DMS153 treated with DMSO at 0.1 percent for 48 hours (cell line): ENCODE results near the gene POTEB3.
"Not testable (repeated sequence)": the region's sequence is repeated elsewhere in the genome, so short reads cannot be mapped to it uniquely, and the experiment has no call there.

Source experiments
- DNase-seq: peaks from one replicate; lab custom pipeline; 2025; ENCODE audit not compliant: unreplicated experiment; lab: John Stamatoyannopoulos, UW

POTEB3 gene

DNA sequence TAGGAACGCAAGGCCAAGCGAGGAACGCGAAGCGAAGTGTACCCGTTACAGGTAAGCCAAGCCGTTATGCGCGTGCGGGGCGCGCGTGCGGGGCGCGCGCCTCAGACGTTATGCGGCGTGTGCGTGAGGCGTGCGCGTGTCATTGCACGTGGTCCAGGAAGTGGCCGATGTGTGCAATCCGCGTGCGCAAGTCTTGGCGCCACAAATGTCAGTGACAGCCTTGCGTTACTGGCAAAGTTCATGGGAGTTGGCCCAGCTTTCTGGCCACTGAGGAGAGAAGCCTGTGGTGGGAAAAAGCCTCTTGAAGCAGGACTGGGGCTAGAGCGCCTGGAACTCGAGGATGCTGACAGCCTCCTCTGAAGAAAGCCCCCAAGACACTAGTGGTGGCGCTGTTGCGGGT lies at the start of gene POTEB3:
Gene POTEB3 (minus strand): TSS at position 101 of the 400 bp plus-strand sequence. CDS start 488 bp downstream, outside the sequence.
- not testable (repeated sequence) for DNase-seq

DNA sequence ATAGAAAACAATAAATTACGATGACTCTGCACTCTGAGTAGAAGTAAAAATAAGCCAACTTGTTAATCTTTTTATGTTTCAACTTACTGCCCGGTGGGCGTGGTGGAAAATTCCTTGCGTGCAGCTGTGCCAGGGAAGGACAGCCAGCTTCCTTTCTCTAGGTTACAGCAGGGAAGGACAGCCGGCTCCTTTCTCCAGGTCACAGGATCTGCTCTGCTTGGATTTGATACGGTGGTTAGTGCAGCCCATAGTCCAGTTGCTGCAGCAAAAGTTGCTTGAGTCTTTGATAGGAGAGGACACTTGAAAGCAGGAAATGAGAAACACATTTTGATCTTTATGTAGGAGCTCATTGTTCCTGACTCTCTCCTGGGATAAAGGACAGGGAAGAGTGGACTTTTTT lies 13.4 kb upstream of the POTEB3 start:
- not testable (repeated sequence) for DNase-seq

DNA sequence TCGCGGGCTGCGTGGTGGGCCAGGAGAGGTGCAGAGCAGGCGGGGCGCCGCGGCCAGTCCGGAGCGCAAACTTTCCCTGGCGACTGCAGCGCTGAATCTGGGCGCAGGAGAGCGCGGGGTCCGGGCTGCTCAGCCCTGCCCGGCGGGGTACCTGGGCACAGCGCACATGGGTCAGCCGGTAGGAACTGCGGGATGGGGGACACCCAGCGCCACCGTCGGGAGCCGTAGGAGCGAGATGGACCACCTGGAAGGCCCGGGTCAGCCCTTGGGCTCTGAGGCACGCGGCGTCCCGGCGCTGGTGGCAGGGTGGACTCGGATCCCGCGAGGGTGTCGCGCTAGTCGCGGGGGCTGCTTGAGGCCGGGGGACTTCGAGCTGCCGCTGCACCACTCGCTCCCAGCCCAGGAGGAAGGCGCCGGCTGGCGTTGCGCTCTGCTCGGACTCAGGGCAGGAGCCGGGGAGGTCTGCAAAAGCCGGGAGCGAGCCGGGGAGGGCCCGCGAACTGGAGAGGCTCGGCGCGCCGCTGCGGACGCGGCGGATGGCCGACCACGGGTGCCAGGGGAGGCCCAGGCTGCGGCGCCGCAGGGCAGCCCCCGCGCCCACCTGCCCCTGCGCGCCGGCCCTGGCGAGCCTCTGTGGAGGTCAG lies 11.7 kb upstream of the POTEB3 start:
- not testable (repeated sequence) for DNase-seq

DNA sequence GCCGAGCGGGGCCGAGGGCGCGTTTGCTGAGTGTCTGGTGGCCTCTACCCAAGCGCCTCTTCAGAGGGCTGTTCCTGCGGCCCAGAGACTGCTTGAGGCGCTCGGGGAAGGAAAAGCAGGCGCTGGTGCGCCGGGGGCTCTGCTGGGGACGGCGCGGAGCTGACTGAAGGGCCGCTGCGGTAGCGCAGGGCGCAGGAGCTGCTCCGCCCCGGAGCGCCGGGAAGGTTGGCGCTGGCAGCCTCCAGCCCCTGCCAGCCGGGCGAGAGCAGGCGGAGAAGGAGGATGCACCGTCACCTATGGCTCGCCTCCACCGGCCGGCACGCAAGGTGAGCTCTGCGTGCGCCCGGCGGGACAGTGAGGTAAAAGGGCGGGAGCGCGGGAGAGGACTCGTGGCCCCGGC lies 11.2 kb upstream of the POTEB3 start:
- DNase-seq, result not testable (repeated sequence)

DNA sequence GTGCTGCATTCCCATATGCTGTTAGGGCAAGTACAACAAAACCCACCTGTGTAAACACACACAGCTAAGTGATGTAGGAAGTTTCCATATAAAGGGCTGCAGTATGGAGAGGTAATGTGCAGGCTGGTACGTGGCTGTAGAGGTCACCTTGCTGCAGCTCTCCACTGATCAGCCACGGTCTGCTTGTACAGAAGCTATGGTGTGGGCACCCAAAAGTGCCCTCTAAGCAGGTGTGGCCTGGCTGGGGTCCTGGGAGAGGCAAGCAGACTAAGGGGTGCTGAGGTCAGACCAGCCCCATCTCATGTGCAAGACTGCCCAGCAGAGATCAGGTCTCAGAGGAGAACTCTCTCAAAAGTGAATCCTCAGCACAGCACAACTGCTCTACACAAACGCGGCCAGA lies 32.9 kb downstream of the POTEB3 start:
- DNase-seq, result not testable (repeated sequence)

DNA sequence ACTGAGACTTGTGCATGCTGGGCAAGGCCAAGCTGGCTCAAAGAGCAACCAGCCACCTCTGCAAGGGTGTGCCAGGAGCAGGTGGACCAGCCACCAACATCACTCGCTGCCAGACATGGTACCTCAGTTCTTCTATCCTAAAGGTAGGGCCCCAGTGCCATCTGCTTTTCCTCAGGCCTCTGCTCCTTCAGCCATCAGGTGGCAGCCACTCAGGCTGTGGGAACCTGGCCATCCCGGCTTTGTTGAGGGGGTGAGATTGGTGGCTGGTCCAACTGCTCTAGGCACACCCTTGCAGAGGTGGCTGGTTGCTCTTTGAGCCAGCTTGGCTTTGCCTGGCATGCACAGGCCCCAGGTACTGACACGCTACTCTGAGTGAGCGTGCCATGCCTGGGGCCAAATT lies 38.8 kb downstream of the POTEB3 start:
- not testable (repeated sequence) for DNase-seq

DNA sequence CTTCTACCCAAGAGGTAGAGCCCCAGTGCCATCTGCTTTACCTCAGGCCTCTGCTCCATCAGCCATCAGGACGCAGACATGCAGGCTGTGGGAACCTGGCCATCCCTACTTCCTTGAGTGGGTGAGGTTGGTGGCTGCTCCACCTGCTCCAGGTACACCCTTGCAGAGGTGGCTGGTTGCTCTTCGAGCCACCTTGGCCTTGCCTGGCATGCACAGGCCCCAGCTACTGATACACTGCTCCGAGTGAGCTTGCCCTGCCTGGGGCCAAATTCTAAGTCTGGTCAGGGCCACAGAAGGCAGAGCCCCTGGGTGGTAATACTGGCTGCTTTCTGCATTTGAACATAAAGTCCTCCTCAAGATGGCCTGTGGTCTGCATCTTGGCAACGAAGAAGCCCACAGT lies 41.2 kb downstream of the POTEB3 start:
- DNase-seq, result not testable (repeated sequence)

DNA sequence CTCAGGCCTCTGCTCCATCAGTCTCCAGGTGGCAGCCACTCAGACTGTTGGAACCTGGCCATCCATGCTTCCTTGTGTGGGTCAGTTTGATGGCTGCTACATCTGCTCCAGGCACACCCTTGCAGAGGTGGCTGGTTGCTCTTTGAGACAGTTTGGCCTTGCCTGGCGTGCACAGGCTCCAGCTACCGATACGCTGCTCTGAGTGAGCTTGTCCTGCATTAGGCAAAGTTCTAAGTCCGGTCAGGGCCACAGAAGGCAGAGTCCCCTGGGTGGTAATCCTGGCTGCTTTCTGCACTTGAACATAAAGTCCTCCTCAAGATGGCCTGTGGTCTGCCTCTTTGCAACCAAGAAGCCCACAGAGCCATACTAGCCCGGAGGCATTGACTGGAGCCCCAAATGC lies 41.8 kb downstream of the POTEB3 start:
- not testable (repeated sequence) for DNase-seq

DNA sequence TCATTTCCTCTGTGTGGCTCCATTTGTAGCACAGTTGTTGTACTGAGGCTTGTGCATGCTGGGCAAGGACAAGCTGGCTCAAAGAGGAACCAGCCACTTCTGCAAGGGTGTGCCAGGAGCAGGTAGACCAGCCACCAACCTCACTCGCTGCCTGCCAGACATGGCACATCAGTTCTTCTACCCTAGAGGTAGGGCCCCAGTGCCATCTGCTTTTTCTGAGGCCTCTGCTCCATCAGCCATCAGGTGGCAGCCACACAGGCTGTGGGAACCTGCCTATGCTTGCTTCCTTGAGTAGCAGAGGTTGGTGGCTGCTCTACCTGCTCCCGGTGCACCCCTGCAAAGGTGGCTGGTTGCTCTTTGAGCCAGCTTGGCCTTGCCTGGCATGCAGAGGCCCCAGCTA lies 42.6 kb downstream of the POTEB3 start:
- DNase-seq, result not testable (repeated sequence)

DNA sequence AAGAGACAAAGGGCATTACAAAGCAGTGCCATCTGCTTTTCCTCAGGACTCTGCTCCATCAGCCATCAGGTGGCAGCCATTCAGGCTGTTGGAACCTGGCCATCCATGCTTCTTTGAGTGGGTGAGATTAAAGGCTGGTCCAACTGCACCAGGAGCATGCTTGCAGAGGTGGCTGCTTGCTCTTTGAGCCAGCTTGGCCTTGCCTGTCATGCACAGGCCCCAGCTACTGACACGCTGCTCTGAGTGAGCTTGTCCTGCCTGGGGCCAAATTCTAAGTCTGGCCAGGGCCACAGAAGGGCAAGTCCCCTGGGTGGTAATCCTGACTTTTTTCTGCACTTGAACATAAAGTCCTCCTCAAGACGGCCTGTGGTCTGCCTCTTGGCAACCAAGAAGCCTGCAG lies 43.1 kb downstream of the POTEB3 start:
- DNase-seq, result not testable (repeated sequence)

DNA sequence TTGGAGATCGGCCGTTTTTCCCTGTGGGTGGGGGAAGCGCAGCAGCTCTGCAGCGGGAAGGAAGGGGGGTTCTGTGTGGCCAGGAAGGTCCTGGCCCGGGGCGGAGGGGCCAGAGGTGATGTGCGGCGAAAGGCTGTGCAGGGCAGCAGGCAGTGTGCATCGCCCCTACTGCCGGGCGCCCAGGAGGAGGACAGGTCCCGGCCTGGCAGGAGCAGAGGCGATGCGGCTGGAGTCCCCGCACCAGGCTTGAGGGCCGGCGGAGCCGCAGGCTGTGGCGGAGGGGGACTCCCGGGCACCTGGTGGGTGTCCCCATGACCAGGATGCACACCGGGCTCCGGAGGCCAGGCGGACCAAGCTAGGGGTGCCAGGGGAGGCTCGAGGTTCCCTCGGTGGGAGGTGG lies 54.3 kb downstream of the POTEB3 start:
- DNase-seq, result not testable (repeated sequence)

DNA sequence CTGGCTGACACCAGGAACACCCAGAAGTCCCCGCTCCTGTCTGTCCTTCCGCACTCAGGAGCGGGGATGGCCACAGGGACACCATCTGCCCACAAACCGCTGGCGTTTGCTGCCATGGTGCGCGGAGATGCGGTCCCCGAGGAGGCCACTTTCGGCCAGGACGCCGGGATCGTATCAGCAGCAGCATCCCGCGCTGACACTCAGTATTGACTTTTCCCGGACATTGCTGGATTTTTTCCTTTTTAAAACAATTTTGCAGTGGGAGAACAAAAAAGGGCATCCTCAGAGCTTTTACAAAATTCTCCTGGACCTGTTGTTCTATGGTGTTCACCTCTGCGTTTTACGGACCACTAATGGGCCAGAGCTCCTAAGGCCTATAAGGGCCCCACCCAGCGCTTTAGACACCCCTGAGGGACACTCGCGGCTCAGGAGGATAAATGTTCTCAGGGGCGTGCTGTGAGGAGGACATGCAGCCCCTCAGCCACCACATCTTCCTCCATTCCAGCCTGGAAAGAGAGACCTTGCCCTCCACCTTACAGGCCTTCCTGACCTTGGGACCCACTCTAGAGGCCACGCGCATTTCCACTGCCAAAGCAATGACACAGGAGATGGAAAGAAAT lies 56.3 kb downstream of the POTEB3 start:
- not testable (repeated sequence) for DNase-seq

DNA sequence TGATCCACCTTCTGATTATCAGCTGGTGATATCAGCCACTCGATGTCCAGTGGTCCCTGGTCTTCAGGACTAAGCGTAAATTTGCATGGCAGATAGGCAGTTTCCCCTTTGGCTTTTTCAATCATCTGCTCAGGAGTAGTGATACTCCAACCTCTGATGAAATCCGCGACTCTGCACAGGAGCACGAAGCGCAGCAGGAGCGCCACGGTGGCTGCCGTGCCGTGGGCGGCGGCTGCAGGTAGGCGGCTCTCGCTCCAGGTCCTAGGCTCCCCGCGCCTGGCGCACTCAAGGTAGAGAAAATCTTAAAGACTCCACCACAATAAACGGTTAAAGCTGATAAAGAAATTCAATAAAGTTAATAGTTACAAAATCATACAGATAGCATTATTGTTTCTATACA lies 66.6 kb downstream of the POTEB3 start:
- DNase-seq, result not testable (repeated sequence)

DNA sequence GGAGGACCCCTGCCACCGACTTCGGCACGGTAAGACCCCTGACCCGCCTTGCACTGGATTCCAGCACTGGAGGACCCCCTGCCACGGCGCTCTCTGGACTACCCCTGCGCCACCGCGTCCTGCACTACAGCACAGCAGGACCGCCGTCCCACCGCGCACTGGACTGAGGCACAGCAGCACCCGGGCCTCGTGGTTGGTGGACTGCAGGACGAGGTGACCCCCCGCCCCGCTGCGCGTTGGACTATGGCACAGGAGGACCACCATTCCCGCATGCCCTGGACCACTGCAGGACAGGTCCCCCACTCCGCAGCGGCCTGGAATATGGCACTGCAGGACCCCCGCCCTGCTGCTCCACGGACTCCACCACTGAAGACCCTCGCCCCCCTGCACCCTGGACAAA lies 71.1 kb downstream of the POTEB3 start:
- DNase-seq, result not testable (repeated sequence)

DNA sequence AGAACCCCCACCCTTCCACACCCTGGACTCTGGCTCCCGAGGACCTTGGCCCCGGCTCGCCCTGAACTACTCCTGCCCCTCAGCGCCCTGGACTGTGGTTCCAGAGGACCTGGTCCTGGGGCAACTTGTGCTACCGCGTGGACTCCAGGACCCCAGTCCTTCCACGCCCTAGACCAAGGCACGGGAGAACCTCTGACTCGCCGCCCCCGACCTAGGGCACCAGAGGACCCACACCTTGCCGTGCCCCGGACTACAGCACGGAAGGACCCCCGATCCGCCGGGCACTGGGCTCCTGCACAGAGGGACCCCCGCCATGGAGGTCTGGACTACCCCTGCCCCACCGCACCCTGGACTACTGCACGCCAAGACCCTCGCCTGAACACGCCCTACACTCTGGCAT lies 71.7 kb downstream of the POTEB3 start:
- not testable (repeated sequence) for DNase-seq
